CMK (cell line): ENCODE measurements around the gene MAG.

Experiments used
- DNase-seq: peaks from one replicate; pipeline ENCODE4 v3.0.0-alpha.2; 2010; ENCODE audit warnings: low read depth

The MAG gene

DNA sequence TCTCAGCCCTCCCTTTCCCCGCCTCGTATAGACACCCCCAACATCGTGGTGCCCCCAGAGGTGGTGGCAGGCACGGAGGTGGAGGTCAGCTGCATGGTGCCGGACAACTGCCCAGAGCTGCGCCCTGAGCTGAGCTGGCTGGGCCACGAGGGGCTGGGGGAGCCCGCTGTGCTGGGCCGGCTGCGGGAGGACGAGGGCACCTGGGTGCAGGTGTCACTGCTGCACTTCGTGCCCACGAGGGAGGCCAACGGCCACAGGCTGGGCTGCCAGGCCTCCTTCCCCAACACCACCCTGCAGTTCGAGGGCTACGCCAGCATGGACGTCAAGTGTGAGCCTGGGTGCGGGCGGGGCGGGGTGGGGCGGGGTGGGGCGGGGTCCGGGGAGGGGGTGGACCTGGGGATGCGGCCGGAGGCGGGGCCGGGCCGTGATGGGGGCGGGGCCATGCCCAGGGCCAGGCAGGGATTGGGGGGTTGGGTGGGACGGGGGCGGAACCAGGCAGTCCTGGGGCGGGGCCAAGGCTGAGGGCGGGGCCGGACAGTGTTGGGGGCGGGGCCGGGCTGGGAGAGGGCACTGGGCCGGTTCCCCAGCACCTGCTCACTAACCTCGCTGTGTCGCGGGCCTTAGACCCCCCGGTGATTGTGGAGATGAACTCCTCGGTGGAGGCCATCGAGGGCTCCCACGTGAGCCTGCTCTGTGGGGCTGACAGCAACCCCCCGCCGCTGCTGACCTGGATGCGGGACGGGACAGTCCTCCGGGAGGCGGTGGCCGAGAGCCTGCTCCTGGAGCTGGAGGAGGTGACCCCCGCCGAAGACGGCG is 7.8 kb downstream of the MAG start:
- DNase-seq, result no peak

DNA sequence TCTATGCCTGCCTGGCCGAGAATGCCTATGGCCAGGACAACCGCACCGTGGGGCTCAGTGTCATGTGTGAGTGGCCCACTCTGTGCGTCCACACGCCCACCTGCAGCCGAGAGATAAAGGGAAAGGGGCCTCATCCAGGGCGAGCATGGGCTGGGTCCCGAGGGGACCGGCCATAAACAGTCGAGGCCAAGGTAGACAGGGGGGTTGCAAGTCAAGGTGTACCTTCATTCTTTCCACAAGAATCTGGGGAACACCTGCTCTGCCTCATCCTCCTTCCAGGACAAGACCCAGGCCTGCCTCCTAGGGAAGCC is 8.3 kb downstream of the MAG start:
- DNase-seq, result no peak

DNA sequence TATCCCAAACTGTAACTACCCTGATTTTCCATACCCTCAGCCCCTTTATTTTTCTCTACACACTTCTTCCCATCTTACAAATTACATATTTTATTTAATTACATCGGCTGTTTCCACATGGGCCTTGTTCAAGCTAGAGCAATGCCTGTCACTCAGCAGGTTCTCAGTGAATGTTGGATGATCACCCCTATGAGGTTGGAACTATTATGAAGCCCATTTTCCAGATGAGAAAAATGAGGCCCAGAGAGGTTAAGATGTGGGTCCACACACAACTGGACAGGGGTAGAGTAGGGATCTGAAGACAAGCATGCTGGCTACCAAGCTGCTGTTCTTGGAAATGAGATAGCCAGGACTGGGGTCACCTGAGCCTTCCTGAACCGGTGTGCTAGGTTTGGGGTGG is 10.0 kb downstream of the MAG start:
- DNase-seq, result no peak

DNA sequence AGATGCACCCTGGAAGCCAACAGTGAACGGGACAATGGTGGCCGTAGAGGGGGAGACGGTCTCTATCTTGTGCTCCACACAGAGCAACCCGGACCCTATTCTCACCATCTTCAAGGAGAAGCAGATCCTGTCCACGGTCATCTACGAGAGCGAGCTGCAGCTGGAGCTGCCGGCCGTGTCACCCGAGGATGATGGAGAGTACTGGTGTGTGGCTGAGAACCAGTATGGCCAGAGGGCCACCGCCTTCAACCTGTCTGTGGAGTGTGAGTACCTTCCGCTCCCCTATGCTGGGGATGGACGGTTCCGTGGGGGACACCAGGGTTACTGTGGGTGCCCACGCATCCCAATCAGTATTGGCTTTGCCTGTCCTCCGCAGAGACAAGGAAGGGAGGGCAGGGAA is 10.5 kb downstream of the MAG start:
- no peak for DNase-seq

DNA sequence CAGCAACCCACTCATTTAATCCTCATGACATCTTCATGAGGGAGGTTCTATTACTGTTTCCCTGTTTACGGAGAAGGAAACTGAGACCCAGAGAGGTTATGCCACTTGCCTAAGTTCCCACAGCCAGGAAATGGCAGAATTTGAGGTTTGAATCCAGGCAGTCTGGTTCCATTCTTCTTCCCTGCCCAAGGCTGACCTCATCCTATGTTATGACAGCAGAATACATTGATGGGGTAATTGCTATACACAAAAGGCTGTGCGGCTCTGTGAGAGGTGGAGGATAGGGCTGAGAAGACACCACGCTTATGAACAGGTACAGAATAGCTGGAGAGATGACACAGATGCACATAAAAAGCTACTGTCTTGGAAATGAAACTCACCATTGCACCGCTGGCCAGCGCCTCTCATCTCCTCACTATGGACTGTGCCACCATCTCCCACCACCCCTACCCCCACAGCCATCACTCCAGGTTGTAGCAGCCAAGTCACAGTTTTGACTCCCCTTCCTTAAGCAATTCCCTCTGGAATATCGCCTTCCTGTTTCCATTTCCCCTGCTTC is 11.5 kb downstream of the MAG start:
- DNase-seq, result no peak

DNA sequence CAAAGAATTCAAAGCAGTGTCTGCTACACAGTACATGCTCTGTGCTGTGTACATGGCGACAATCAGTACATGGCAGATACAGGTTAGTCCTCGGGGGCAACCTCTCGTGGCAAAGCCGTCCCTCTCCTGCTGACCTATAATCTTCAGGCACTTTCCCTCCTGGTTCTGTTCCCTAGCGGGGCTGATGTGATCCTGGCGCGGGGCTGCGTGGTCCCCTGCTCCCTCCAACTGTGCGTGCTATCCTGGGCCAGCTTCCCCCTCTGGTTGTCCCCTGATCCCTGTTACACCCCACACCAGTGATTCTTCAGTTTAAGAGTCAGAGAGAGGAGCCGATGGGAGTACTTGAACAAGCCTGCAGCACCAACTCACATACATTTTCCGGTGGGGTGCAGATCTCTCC is 12.1 kb downstream of the MAG start:
- no peak for DNase-seq

DNA sequence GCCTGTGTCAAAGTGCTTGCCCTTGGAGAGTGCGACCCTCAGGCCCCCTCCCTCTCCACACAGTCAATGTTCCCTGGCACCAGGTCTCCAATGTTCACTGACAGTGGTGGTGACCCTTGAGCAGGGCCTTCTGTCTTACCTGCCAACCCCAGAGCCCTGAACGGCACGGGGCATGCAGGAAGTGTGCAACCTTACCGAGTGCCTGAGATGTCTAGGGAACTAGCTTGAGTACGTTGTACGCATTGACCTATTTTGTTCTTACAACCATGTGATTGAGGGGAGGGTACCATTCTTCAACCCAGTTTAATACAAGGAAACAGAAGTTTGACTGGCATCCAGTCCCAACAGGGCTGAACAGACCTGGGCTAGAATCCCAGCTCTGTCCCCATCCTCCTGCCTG is 13.2 kb downstream of the MAG start:
- DNase-seq, result no peak

DNA sequence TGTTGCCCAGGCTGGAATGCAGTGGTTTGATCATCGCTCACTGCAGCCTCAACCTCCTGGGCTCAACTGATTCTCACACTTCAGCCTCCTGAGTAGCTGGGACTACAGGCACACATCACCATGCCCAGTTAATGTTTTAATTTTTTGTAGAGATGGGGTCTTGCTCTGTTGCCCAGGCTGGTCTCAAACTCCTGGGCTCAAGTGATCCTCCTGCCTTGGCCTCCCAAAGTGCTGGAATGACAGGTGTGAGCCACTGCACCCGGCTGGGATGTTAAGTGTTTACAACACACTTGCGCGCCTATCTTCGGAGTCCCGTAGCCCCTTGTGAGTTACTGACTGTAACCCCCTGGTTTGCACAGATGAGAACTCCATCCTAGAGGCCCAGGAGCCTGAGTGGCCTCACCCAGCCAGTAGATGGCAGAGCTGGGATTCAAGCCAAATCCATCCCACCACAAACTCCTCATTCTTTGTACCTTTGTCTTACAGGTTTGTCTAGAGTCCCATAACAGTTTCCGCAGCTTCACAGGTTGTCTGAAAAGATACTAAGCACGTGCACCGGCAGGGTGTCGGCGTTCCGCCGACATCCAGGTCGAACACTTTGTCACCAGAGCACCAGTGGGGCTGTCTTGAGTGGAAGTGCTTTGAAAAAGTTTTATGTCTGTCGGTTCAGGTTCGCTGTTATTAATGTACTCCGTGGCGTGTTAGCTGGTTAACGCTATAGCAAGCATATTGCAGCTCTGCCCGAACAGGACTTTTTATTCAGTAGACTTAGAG is 14.7 kb downstream of the MAG start:
- no peak for DNase-seq

DNA sequence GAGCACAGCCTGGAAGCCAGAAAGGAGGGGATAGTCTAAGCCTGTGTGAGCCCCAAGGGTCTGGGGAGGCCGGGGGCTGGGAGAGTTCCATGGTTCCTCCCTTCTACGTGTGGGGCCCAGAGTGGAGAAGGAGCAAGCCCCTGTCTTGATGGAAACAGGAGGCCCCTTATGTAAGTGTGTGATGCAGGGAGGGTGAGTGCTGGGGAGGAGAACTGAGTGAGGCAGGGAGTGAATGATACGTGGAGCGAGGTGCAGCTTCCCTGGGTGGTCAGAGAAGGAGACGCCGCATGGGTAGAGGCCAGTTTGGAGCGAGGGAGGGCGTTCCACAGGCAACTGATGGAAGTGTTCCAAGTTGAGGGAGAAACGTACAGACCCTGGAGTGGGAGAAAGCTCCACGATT is 16.0 kb downstream of the MAG start:
- DNase-seq, result no peak

DNA sequence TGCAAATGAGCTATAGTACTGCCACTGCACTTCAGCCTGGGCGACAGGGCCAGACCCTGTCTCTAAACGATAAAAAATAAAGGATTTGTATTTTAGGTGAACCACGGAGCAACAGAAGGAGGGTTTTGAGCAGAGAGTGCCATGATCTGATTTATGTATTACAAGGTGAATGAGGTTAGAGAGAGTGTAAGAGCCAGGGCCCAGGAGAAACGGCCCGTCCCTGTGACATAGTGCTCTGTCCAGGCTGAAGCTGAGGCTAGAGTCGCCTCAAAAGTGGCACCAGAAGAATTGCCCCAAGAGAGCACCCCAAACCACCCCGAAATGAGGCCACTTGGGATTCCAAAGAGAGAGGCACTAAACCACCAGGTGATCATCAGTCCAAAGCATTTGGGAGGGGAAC is 16.9 kb downstream of the MAG start:
- DNase-seq, result no peak

DNA sequence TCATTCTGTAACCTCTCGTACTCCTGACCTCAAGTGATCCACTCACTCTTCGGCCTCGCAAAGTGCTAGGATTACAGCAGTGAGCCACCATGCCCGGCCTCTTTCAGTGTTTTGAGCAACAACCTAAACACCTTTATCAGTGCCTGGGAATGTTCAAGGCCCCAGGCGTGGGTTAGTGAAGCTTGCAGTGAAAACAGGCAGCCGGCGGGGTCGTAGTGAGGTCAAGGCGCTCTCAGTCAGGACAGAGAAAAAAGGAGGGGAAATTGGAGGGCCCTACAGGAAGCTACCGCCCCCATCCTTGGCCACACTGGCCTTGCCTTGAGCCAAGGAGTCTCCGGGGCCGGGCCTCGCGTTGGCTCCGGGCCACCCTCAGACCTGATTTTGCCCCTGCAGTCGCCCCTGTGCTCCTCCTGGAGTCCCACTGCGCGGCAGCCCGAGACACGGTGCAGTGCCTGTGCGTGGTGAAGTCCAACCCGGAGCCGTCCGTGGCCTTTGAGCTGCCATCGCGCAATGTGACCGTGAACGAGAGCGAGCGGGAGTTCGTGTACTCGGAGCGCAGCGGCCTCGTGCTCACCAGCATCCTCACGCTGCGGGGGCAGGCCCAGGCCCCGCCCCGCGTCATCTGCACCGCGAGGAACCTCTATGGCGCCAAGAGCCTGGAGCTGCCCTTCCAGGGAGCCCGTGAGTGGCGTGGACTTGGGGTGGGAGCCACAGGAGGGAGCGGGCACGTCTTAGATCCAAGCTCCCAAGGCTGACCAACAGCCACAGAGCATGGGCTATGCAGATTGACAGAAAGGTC is 17.7 kb downstream of the MAG start:
- no peak for DNase-seq

DNA sequence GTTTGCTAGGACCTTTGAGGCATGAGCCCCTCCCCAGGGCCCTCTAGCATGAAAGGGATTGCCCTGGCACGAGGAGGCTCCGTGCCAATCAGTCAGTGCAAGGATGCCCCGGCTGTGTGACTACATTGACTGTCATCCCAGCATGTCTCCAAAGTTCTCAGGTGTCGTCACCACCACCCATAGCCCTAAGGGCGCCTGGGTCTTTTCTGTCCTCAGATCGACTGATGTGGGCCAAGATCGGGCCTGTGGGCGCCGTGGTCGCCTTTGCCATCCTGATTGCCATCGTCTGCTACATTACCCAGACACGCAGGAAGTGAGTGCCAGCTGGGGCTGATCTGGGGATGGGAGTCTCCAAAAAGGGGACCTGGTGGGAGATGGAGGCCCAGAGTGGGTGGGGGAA is 18.4 kb downstream of the MAG start:
- DNase-seq, result no peak

DNA sequence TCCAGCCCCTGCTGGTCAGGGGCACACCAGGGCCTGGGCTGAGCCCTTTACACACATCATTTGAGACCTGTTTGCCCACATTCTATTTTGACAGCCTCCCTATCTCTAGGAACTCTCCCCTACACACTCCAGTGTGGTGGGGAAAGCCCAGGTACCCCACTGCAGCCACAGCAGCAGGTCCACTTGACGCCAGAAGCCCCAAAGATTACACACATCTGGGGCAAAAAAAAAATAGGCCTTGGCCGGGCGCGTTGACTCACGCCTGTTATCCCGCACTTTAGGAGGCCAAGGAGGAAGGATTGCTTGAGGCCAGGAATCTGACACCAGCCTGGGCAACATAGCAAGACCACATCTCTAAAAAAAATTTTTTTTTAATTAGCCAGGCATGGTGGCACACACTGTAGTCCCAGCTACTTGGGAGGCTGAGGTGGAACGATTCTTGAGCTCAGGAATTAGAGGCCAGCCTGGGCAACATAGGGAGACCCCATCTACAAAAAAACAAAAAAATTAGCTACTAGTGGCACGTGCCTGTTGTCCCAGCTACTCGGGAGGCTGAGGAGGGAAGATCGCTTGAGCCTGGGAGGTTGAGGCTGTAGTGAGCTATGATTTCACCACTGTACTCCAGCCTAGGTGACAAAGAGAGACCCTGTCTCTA is 19.0 kb downstream of the MAG start:
- no peak for DNase-seq

DNA sequence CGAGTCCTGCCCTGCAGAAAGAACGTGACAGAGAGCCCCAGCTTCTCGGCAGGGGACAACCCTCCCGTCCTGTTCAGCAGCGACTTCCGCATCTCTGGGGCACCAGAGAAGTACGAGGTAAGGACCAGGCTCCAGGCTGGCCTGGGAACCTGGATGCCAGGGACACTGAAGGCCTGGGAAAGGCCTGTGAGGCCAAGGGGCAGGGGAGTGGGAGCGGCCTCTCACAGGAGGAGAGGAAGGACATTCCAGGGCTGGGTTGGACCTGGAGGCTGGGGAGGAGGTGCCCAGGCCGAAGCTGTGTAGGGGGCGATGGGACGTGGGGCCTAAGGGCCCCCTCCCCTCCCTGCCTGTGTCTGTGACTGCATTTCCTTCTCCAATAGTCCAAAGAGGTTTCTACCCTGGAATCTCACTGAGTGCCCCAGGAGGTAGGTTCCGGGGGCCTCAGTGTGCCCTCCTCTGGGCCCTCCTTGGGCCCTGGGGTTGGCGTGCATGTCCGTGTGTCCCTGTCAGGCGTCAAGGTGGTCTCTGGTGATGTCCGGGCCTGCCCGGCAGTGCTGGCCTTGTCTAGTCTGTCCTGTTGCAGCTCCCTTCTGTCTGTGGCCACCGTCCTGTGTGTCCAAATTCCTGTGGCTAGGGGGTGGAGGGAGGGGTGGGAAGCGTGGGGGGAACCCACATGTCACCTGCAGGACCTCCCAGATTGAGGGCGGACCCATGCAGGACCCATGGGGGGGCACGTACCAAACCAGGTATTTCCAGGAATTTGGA is 20.1 kb downstream of the MAG start:
- DNase-seq, result no peak

DNA sequence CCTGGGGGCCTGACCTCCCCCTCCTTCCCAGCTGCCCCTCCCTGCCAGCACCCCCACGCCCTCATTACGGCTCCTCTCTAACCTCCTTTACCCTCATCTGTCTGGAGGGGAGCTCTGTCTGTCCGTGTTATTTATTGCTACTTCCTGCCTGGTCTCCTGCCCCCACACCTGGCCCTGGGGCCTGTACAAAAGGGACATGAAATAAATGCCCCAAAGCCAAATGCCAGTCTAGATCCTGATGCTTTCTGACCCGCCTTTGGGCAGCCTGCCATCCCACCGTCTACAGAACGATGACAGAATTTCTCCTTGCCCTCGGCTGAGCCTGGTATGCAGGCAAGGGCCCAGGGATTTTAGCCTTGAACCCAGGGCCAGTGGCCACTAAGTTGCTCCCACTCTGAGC is 21.6 kb downstream of the MAG start:
- DNase-seq, result no peak

DNA sequence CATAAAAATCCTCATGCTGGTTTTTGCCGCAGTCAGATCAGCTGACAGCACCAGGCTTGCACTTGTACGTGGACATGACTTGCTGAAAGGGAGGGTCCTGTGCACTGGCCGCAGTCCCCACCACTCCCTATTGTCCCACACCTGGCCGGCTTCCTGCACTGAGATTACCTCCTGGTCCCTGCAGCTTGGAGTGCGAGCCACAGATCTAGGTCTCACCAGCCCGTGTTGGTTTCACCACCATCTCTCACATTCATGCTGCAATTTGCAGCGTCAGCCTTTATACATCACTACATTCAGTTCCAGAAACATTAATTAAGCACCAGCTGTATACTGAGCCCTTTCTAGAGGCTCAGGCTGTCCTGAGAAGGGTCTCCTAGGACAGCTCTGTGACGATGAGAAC is 22.1 kb downstream of the MAG start:
- DNase-seq, result no peak

DNA sequence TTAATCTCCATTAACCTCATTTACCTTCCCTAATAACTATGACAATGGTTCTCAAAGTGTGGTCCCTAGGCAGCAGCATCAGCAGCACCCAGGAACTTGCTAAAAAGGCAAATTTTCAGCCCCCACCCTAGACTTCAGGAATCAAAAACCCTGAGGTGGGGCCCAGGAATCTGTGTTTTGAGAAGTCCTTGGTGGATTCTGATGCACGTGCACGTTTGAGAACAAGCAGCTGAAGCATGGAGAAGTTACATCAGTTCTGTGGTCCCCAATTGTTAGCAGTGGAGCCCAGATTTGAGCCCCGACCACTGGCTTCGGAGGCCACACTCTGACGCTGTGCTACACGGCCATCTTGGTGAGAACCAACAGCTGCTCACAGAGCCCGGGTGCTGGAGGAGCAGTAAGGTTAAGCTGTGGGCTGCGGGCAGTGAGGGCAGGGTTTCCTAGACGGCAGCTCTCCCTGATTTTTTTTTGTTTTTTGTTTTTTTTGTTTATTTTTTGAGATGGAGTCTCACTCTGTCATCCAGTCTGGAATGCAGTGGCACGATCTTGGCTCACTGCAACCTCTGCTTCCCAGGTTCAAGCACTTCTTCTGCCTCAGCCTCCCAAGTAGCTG is 23.0 kb downstream of the MAG start:
- DNase-seq, result no peak

DNA sequence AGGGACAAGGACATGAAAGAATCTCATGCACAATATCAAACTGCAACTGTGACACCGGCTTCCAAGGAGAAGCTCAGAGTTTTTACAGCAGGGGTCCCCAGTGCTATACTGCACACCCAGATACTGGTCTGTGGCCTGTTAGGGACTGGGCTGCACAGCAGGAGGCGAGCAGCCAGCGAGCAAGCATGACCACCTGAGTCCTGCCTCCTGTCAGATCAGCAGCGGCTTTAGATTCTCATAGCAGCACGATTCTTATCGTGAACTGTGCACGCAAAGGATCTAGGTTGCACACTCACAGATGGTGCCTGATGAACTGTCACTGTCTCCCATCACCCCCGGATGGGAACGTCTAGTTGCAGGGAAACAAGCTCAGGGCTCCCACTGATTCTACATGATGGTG is 23.9 kb downstream of the MAG start:
- no peak for DNase-seq

DNA sequence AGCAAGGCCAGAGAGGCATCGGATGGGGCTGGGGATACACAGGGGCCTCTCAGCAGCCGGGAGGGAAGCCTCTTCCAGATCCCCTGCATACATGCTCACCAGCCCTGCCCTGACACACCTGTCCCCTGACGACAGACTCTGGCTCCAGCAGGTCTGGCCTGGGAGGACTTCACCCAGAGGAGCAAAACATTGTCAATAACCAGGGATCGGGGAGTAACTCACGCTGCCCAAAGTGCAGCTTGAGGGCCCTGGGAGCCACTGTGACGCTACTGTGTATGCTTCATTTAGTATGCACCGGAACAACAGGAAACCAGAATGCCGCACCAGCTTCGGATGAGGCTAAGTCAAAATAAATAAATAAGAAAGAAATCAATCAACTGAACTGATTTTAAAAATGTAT is 24.6 kb downstream of the MAG start:
- no peak for DNase-seq

DNA sequence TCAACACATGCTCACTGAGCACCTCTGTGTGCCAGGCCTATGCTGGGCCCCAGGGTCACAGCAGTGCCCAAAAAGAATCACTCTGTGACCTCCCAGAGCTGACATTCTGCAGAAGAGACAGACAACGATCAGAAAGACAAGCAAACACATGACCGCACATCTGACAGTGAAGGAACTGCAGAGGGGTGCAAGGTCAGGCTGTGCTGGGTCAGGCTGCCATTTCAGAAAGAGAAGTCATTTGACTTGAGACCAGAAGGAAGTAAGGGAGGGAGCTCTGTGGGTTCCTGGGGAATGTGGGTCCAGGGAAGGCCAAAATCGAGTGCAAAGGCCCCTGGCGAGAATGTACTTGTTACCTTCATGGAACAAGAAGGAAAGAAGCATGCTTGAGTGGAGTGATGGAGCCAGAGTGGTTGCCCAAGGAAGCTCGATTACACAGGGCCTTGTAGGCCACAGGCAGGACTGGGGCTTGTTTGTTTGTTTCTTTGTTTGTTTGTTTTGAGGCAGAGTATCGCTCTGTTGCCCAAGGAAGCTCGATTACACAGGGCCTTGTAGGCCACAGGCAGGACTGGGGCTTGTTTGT is 25.6 kb downstream of the MAG start:
- peak; percentile 40 for DNase-seq
